Measurements from ENCODE around the gene C1QB. TPM values are rescaled to one million over a fixed set of nuclear protein-coding genes. Genes with fewer than 3 reads are reported as not detected.

Gene C1QB
- total and polyA plus RNA-seq, 2 of the 4 experiments (the other 2 are of a cell fraction): not detected

DNA sequence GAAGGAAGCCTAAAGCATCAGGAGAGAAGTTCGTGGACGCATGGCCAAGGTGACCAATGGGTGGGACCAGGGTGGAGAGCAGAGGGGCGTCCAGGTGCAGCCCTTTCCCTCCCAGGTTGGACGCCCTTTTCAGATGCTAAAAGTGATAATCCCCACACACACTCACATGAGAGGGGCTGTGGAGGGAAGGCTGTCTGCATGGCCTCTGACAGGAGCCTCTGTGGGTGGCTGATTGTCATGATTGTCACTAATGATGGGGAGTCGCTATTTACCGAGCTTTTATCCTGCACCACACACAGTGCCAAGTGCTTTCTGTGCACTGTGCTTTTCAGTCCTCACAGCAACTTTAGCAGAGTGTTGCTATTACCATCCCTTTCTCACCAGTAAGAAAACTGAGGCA lies 43.7 kb upstream of the C1QB start:
- no peak overlapping the region for H4K91ac ChIP-seq (ENCODE audit: insufficient read depth, low read depth, low read length)
- no peak overlapping the region for H3K56ac ChIP-seq (ENCODE audit: extremely low read depth, insufficient read depth, low read length)
- H2BK15ac ChIP-seq (ENCODE audit: low read depth, low read length): no peak overlapping the region
- H3K4me3 ChIP-seq (ENCODE audit: insufficient read depth, low read depth, low read length): no peak overlapping the region
- no peaks in the 10 kb centered on the region for H3K36me3 ChIP-seq (ENCODE audit: control insufficient read depth, insufficient read depth, low read length)
- DNase-seq (no peak), ATAC-seq (ENCODE audit: low read depth) (no peak)
- no peak overlapping the region for H4K8ac ChIP-seq (ENCODE audit: low read depth in 2 of 2, low read length in 2 of 2)
- no peak overlapping the region for H3K23ac ChIP-seq (ENCODE audit: low read depth, low read length)
- H2AFZ ChIP-seq (replicated peaks; ENCODE audit: low read length, poor library complexity): no peak overlapping the region
- no peak for TF ChIP-seq RFX5 (IDR thresholded peaks at IDR 0.05; ENCODE audit: low read depth, low read length)
- no peak for TF ChIP-seq POLR2A (IDR thresholded peaks at IDR 0.05; ENCODE audit: low read depth, low read length)
- H3K27me3 ChIP-seq (ENCODE audit: control insufficient read depth, insufficient read depth, low read length): peaks cover 30% of the 10 kb centered on the region
- no peak overlapping the region for H3K9ac ChIP-seq (ENCODE audit: low read depth, low read length)
- dilution Hi-C loops (cut with HindIII; ENCODE audit: low sequenced_read_pairs, unreplicated experiment) (no loop called here), in situ Hi-C loops (cut with MboI; ENCODE audit: low sequenced_read_pairs) (no loop called here), intact Hi-C loops (cut with micrococcal nuclease) (no loop called here)
- CTCF ChIA-PET: no interaction called here
- H3K4ac ChIP-seq (ENCODE audit: low read depth, low read length): no peak overlapping the region
- H3K4me1 ChIP-seq (ENCODE audit: control insufficient read depth, insufficient read depth, low read length): no peaks in the 10 kb centered on the region
- no peak overlapping the region for H2AK5ac ChIP-seq (ENCODE audit: low read depth, low read length)
- H2BK120ac ChIP-seq (ENCODE audit: low read depth, low read length): no peak overlapping the region
- H3K18ac ChIP-seq (ENCODE audit: low read depth, low read length): no peak overlapping the region
- H3K9me3 ChIP-seq (ENCODE audit: control insufficient read depth, insufficient read depth, low read length): no peaks in the 10 kb centered on the region
- no peaks in the 10 kb centered on the region for H3K79me1 ChIP-seq (ENCODE audit: low read depth in 1 of 2, low read length in 2 of 2)
- H2BK5ac ChIP-seq (ENCODE audit: low read depth, low read length, poor library complexity, severe bottlenecking): no peak overlapping the region
- no peak overlapping the region for H4K5ac ChIP-seq (ENCODE audit: low read depth, low read length)
- POLR2A ChIA-PET (ENCODE audit: unreplicated experiment): no interaction called here
- peaks cover 4% of the 10 kb centered on the region; the same call in 1 of the 2 replicates for H4K20me1 ChIP-seq (ENCODE audit: insufficient read depth, low read length)
- WGBS, 2 experiments (ENCODE audit: extremely low coverage in 2 of 2, insufficient read length in 1 of 2): no CpG with 5 or more reads among the region's 6 CpGs
- no peak overlapping the region for H3K4me2 ChIP-seq (ENCODE audit: low read depth, low read length)
- H2BK20ac ChIP-seq (ENCODE audit: low read depth, low read length): no peak overlapping the region
- H3K9me1 ChIP-seq (ENCODE audit: insufficient read depth, low read length): no peaks in the 10 kb centered on the region
- H3K14ac ChIP-seq (replicated peaks; ENCODE audit: low read depth, low read length): no peak overlapping the region
- H2AK9ac ChIP-seq (replicated peaks; ENCODE audit: low read depth, low read length, poor library complexity): no peak overlapping the region
- H3K27ac ChIP-seq (ENCODE audit: insufficient read depth, low read length): no peak overlapping the region
- BruUV-seq (replicated peaks): no TSS peak
